ENCODE results near the gene SV2B.

The SV2B gene

DNA sequence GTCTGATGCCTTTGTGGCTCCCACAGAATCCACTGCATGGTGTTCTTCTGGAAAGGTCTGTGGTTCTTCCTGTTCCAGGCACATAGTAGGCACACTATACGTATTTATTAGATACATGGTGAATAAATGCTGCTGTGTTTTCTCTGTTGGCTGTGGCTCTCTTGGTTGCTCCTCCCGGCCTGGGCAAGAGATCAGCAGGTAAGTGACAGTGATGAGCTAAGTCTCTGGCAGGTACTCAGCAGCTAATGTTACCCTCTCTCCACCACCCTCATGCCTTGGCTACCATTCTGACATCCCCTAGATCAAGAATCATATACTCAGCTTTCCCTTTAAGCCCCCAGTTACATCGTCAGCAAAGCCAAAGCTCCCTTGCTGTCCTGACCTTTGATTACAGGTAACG is 8.4 kb downstream of the SV2B start:
- Histone ChIP-seq H3K4me1 (ENCODE audit: control insufficient read depth, insufficient read depth, low read length) (no peaks in the 10 kb centered on the region), H3K36me3 (ENCODE audit: control insufficient read depth in 2 of 2, insufficient read depth in 1 of 2, low read length in 2 of 2) (no peaks in the 10 kb centered on the region), H3K9me3 (ENCODE audit: control insufficient read depth, insufficient read depth, low read depth, low read length) (no peaks in the 10 kb centered on the region), H3K4me3 (ENCODE audit: low read depth, low read length) (no peak overlapping the region), H3K27ac (ENCODE audit: extremely low read depth, low read depth, low read length) (no peak overlapping the region)
- no peak for TF ChIP-seq GLIS1 (tag by site-specific recombination; IDR thresholded peaks at IDR 0.05)
- no peak for TF ChIP-seq ZNF16 (tag by site-specific recombination; IDR thresholded peaks at IDR 0.05; ENCODE audit: low read depth)
- no peak for TF ChIP-seq ZNF335 (tag by site-specific recombination; conservative IDR thresholded peaks at IDR 0.05)
- TF ChIP-seq ZNF121 (tag by site-specific recombination; IDR thresholded peaks at IDR 0.05), result no peak
- TF ChIP-seq, protein P1, sequence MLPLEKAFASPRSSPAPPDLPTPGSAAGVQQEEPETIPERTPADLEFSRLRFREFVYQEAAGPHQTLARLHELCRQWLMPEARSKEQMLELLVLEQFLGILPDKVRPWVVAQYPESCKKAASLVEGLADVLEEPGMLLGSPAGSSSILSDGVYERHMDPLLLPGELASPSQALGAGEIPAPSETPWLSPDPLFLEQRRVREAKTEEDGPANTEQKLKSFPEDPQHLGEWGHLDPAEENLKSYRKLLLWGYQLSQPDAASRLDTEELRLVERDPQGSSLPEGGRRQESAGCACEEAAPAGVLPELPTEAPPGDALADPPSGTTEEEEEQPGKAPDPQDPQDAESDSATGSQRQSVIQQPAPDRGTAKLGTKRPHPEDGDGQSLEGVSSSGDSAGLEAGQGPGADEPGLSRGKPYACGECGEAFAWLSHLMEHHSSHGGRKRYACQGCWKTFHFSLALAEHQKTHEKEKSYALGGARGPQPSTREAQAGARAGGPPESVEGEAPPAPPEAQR (tag by site-specific recombination; IDR thresholded peaks at IDR 0.05), result no peak
- TF ChIP-seq ZNF23 (tag by site-specific recombination; IDR thresholded peaks at IDR 0.05; ENCODE audit: borderline replicate concordance), result no peak
- no peak for TF ChIP-seq ZNF404 (tag by site-specific recombination; IDR thresholded peaks at IDR 0.05)
- no peak for TF ChIP-seq ZNF2 (tag by site-specific recombination; IDR thresholded peaks at IDR 0.05)
- TF ChIP-seq, protein P2, sequence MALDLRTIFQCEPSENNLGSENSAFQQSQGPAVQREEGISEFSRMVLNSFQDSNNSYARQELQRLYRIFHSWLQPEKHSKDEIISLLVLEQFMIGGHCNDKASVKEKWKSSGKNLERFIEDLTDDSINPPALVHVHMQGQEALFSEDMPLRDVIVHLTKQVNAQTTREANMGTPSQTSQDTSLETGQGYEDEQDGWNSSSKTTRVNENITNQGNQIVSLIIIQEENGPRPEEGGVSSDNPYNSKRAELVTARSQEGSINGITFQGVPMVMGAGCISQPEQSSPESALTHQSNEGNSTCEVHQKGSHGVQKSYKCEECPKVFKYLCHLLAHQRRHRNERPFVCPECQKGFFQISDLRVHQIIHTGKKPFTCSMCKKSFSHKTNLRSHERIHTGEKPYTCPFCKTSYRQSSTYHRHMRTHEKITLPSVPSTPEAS (tag by site-specific recombination; IDR thresholded peaks at IDR 0.05), result no peak
- no peak for TF ChIP-seq ZNF830 (tag by site-specific recombination; IDR thresholded peaks at IDR 0.05; ENCODE audit: low read depth)
- TF ChIP-seq, protein P3, sequence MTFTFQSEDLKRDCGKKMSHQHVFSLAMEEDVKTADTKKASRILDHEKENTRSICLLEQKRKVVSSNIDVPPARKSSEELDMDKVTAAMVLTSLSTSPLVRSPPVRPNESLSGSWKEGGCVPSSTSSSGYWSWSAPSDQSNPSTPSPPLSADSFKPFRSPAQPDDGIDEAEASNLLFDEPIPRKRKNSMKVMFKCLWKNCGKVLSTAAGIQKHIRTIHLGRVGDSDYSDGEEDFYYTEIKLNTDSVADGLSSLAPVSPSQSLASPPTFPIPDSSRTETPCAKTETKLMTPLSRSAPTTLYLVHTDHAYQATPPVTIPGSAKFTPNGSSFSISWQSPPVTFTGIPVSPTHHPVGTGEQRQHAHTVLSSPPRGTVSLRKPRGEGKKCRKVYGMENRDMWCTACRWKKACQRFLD (tag by site-specific recombination; IDR thresholded peaks at IDR 0.05), result no peak
- no peak for TF ChIP-seq ZNF146 (tag by site-specific recombination; IDR thresholded peaks at IDR 0.05)
- TF ChIP-seq ZNF423 (tag by site-specific recombination; IDR thresholded peaks at IDR 0.05), result no peak
- no peak for TF ChIP-seq EGR2 (tag by site-specific recombination; IDR thresholded peaks at IDR 0.05; ENCODE audit: low read depth)
- CTCF ChIA-PET, result interaction anchor here (1.2 to 2.8 kb wide), 3 partner anchors 9 to 139 kb away, joined by 3 to 7 read pairs (median 4); partner anchors contain the start of gene SV2B
- POLR2A ChIA-PET, result no interaction called here

DNA sequence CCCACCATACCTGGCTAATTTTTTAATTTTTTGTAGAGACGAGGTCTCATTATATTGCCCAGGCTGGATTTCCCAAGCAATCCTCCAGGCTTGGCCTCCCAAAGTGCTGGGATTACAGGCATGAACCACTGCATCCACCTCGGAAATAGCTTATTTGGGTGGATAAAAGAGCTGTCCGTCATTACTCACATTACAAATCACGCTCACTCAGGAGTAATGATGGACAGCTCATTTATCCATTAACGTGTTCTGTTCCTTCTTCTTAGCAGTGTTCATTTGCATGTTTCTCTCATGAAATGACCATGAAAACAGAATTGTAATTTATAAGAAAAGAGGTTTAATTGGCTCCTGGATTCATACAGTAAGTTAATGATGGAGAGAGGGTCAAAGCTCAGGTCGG is 9.8 kb downstream of the SV2B start:
- ChIA-PET POLR2A (no interaction called here), CTCF (interaction anchor here (0.7 to 2.8 kb wide), 4 partner anchors 10 to 617 kb away, joined by 3 to 7 read pairs (median 3); partner anchors contain the start of gene SV2B)
- no peaks in the 10 kb centered on the region for H3K4me1 ChIP-seq (ENCODE audit: control insufficient read depth, insufficient read depth, low read length)
- H3K27ac ChIP-seq (ENCODE audit: extremely low read depth, low read depth, low read length), result no peak overlapping the region
- H3K9me3 ChIP-seq (ENCODE audit: control insufficient read depth, insufficient read depth, low read depth, low read length), result no peaks in the 10 kb centered on the region
- H3K4me3 ChIP-seq (ENCODE audit: low read depth, low read length), result no peak overlapping the region
- no peaks in the 10 kb centered on the region for H3K36me3 ChIP-seq (ENCODE audit: control insufficient read depth in 2 of 2, insufficient read depth in 1 of 2, low read length in 2 of 2)
- TF ChIP-seq ZNF114 (tag by site-specific recombination; IDR thresholded peaks at IDR 0.05) (no peak), ZNF16 (tag by site-specific recombination; IDR thresholded peaks at IDR 0.05; ENCODE audit: low read depth) (no peak), ZNF677 (tag by site-specific recombination; IDR thresholded peaks at IDR 0.05) (no peak), ZNF148 (tag by site-specific recombination; IDR thresholded peaks at IDR 0.05; ENCODE audit: borderline replicate concordance) (no peak), GLI2 (tag by site-specific recombination; IDR thresholded peaks at IDR 0.05; ENCODE audit: borderline replicate concordance, low read depth) (no peak), ZNF501 (tag by site-specific recombination; IDR thresholded peaks at IDR 0.05) (no peak), ZNF416 (tag by site-specific recombination; IDR thresholded peaks at IDR 0.05) (no peak), ZBTB44 (tag by site-specific recombination; IDR thresholded peaks at IDR 0.05) (no peak), OVOL3 (tag by site-specific recombination; IDR thresholded peaks at IDR 0.05) (no peak)
- TF ChIP-seq, protein P4, sequence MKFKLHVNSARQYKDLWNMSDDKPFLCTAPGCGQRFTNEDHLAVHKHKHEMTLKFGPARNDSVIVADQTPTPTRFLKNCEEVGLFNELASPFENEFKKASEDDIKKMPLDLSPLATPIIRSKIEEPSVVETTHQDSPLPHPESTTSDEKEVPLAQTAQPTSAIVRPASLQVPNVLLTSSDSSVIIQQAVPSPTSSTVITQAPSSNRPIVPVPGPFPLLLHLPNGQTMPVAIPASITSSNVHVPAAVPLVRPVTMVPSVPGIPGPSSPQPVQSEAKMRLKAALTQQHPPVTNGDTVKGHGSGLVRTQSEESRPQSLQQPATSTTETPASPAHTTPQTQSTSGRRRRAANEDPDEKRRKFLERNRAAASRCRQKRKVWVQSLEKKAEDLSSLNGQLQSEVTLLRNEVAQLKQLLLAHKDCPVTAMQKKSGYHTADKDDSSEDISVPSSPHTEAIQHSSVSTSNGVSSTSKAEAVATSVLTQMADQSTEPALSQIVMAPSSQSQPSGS (tag by site-specific recombination; IDR thresholded peaks at IDR 0.05; ENCODE audit: low read depth), result no peak
